GM21447 (cell line): ENCODE data around the gene SGCG.
"Not testable (repeated sequence)": the region's sequence is repeated elsewhere in the genome, so short reads cannot be mapped to it uniquely, and the experiment has no call there.

ENCODE experiments used
- ATAC-seq: cut with Tn5 transposase; IDR thresholded peaks from one replicate; pipeline ENCODE4 v1.9.1; 2021; ENCODE audit not compliant: unreplicated experiment

Gene SGCG, protein sequence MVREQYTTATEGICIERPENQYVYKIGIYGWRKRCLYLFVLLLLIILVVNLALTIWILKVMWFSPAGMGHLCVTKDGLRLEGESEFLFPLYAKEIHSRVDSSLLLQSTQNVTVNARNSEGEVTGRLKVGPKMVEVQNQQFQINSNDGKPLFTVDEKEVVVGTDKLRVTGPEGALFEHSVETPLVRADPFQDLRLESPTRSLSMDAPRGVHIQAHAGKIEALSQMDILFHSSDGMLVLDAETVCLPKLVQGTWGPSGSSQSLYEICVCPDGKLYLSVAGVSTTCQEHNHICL

DNA sequence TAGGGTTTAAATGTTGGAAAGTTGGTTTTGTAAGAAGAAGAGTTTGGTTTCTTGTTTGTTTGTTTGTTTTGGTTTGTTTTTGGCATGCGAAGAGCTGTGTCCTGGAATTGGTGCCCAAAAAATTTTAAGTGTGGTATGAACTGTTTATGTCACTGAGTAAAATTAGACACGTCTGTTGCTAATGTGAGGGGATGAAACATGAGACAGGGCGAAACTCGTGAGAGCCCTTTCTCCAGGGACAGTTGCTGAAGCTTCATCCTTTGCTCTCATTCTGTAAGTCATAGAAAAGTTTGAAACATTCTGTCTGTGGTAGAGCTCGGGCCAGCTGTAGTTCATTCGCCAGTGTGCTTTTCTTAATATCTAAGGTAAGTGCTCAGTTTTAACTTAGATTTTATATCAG is at the start of gene SGCG:
TSS of gene SGCG (plus strand) at position 269 of the 400 bp plus-strand sequence. CDS start 22,716 bp downstream, outside the sequence.
- ATAC-seq = no peak

DNA sequence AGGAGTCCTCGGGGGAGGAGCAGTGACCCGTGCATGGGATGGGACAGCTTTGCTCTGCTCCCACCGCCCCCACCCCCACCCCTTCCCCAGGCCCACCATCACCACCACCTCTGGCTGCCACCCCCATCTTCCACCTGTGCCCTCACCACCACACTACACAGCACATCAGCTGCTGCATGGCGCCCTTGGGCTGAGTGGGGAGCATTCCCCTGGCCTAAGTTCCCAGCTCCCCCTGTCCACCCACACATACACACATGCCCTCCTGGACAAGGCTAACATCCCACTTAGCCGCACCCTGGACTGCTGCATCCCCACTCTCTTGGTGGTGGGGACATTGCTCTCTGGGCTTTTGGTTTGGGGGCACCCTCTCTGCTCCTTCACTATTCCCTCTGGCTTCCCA is 46.2 kb upstream of the SGCG start:
- no peak for ATAC-seq

DNA sequence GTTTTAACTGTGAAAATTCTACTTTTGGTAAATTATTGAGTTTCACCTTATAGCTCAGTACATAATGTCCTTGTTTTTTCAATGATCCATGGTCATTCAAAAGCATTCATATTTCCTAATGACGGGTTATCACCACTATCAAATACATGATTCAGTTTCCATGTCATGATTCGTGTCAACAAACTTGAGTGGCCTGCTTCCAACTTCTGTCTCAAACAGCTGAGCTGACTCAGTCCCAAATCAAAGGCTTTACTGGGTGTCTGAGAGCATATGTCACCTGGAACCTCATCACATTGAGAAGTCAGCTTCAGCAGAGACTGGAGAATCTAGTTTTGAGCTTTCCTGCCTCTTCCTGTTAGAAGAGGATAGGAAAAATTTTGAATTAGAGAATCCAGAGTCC is 40.3 kb upstream of the SGCG start:
- no peak for ATAC-seq

DNA sequence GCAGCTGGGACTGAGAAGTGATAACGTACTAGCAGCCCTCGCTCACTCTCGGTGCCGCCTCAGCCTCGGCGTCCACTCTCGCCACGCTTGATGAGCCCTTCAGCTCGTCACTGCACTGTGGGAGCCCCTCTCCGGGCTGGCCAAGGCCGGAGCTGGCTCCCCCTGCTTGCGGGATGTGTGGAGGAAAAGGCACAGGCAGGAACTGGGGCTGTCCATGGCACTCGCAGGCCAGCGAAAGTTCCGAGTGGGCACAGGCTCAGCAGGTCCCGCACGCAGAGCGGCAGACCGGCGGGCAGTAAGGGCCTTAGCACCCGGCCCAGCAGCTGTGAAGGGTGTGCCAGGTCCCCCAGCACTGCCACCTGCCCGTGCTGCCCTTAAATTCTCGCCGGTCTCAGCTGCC is 38.8 kb upstream of the SGCG start:
- ATAC-seq = no peak

DNA sequence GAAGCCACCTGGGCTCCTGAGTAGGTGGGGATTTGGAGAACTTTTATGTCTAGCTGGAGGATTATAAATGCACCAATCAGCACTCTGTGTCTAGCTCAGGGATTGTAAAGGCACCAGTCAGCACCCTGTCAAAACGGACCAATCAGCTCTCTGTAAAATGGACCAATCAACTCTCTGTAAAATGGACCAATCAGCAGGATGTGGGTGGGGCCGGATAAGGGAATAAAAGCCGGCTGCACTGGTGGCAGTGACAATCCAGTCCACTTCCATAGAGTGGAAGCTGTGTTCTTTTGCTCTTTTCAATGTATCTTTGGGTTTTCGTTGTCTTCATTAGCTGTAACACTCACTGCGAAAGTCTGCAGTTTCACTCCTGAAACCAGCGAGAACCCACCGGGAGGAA is 38.2 kb upstream of the SGCG start:
- not testable (repeated sequence) for ATAC-seq

DNA sequence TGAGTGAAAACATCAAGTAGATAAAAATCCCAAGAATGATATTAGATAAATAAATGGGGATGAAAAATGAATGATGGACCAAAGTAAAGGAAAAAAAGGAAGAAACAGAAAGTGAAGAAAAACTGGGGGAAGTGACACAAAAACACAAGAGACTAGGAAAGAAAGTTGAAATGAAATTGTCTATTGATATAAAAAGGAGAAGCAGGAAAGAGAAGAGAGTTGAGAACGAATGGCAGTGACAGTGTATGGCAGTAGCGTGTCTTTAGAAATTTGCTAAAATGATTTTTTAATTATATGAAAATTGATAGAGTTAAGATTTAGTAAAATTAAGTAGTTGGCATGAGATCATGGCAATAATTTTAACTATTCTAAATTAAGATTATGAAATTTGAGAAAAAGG is 36.3 kb upstream of the SGCG start:
- no peak for ATAC-seq

DNA sequence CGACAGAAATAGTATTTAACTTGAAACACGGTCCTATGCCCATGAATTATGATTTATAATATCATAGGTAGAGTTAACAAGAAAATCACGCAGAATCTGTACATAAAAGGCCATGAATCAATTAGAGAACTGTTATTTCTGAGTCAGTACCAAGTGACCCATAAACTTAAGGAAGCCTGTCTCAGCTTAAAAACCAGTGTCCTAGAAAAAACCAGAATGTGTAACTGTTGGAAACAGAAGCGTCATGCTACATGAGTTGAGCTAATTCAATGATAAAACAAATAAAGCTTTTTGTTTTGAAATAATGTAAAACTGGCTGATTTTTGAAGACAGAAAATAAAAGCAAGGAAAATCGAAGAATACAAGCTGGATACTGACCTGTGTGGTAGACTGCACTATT is 34.8 kb upstream of the SGCG start:
- no peak for ATAC-seq

DNA sequence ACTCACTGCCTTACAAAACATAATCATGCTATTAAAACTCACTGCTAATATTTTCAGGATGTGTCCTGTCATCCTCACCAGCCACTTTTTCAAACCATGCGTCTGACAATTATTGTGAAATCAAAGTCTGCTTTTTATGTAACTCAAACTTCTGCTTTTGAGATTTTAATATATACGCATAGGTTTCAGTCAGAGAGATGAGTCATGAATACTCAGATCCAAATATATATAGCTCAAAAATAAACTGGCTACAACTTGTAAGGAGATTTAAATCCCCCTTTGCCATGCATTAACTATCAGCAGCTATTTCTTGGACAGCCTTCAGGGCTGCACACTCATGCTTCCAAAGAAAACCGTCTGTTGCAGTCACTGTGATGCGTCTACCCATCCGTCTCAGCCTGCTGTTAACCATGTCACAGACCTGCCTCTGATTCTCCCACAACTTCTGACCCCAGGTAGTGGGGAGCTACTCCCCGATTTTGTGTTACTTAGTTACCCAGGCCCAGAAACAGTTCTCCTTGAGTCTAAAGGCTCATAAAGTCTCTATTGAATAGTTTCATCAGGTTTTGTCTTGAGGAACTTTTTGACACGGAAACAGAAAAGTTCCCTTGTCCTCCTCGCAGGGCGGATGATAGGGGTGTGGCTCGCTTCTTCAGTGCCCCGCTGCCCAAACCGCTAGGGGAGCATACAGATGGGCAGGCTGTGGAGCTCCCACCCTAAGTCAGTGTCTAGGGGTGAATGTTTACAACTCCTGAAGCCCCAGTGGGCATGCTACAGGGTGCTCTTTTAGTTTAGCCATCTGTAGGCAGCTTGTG is 33.8 kb upstream of the SGCG start:
- ATAC-seq = no peak

DNA sequence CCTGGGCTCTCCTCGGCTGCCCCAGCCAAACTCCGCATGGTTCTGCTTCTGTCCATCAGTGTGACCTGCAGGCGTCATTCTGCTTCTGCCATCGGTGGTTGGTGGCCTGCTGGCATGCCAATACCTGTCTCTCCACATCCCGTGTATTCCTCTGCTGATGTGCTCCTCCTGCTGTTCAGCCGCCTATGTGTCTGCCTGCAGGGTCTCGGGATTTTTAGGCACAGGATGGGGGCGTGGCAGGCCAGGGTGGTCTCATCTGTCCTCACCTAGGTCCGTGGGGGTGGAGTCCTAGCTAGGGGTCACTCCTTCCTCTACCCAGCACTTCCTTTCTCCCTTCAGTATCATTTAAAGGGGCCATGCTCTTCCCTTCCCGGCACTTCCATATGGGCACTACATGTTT is 33.0 kb upstream of the SGCG start:
- ATAC-seq = no peak

DNA sequence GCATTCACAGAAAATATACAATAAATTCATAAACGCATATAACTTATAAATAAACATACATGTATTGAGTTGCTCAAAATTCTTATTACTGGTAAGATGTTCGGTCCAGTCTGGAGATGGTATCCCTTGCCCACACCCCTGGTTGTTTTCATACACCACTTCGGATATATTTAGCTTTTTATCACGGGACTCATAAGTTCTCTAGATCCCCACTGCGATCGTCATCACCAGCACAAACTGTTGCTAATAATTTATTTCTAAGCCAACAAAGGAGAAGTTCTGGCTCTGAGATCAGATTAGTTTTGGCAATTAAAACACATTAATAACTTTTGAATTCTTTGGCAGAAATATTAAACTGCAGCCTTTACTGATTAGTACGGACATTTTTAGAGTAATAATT is 23.0 kb upstream of the SGCG start:
- no peak for ATAC-seq

DNA sequence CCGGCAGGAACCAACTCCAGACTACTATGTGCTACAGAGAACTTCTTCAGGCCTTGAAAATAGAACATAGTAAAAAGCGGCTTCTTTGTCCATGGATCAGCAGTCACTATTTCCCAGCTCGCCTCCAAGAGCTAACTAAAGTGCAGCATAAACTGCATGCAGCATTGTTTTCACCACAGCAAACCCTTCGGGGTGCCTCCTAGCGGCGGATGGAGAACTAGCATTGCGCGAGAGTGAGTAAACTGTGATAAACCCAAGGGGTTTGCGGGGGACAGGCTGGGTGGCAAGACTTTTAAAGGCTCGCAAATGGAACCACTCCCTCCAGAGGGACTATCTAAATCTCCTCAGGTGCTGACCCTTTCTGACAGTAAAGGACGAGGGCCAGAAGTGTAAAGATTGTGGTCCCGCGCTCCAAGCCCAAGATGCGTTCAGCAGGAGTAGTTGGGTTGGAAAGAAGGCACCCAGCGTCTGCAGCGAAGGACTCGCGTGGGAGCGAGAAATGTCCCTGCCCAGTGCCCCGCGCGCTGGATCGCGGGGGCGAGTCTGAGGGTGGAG is 21.5 kb upstream of the SGCG start:
- no peak for ATAC-seq

DNA sequence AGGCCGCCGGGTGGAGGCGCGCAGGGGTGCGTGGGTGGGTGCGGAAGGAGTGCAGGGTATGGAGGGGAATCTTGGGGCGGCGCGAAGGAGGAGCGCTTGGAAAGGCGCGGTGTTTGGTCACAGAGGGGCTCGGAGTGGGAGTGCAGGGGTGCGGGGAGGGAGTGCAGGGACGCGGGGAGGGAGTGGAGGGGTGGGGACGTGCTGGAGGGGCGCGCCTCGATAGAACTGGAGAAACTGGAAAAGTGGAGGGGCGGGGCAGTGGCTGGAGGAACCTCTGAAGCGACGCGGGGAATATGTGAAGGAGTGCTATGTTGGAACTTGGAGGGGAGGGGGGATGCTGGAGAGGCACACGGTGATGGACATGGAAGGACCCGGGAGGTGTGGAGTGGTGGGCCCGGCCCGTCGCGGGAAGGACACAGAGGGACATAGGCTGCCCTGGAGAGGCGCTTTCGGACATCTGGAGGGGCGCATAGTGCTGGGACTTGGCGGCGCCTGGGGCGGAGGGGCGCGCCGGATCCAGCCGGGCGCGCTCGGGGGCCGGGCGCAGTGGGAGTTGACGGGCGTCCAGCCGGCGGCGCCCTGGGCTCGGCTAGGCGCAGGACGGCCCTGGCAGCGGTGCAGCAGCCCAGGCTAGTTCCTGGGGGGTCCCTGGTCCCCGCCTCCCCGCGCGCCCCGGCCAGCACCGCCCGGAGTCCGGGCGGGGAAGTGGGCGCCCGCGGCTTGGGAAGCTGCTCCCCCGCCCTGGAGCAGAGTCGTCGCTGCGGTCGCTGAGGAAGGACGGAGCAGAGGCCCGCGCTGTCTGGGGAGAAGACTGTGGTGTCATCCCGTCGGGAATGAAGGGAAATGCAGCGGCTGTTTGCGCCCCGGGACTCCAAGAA is 20.8 kb upstream of the SGCG start:
- no peak for ATAC-seq

DNA sequence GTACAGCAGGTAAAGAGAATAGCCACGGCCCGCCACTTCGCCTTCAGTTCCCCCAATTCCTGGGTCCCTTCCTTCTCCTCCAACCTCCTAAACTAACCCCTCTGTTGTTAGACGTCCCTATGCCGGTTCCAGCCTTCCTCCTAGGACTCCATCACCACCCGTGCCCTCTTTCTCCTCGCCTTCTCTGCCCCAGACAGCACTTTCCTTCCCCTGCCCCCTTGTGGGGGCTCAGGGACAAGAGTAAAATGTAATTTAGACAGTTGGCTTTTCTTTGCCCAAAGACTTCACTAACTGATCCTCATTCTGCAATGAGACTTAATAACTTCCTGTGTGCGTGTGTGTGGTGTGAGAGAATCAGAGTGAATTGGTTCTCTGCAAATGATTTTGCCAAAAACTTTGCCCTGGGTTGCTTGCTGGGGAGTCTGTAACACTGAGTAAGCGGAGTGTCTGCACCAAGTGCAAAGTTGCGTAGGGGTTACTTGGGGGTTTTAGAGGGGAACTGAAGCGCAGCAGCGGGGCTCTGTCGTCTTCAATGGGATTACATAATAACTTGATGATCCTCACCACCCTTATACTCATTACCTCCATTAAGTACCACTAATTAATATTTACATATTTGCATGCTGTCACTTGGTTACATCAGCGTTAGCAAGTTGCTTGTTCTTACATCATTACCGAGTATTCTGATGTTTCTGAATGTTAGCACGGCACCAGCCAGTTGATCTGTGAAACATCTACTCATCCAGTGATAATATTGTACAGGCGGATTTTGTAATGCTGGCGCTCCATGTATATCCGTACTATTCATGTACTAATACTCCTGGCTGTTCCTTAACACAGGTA is 19.9 kb upstream of the SGCG start:
- no peak for ATAC-seq

DNA sequence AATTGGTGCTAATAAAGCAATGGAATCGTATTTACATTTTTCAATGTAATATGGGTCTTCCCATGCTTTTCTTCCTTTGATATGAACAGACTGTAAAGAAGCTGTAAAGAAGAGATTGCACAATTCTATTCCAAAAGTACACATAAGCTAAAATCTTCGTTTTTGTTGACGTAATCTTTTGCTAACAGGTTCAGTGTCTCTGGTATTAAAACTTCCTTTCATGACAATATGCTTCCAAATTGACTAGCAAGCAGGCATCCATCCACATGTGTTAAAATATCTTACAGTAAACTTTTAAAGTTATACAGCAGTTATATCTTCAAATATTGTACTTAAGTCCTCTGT is 19.3 kb upstream of the SGCG start:
- no peak for ATAC-seq

DNA sequence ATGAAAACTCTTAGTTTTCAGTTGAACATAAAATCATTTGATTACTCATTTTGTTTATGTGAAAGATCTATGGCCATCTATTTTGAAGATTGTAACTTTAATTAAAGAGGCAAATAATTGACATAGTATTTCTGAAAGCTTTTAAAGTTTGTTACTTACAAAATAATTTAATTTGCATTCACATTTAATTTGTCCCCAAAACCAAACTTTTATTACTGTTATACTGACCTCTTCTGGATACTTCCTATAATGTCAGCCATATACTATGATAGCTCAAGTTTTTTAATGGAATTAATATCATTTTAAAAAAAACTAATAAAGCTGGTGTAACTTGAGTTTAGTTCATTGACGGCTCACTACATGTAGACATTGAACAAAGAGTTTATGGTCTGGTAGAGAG is 4.9 kb upstream of the SGCG start:
- ATAC-seq = no peak

DNA sequence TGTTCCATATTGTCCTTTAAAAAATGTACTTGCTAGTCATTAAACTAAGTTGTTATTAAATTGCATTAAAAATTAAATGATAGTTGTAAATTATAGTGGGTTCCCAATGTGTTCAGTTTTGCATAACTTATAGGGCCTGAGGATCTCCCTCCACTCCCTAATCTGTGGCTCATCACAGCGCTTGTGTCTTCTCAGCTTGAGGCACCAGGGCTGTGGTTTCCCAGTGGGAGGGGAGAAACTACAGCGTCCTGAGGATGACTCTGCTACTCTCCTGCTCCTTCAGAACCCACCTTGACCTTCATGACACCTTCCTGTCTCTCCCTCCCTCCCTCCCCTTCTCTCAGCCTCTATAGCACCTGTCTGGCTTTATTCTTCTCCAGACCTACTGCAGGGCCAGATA is 1.4 kb downstream of the SGCG start:
- ATAC-seq = no peak

DNA sequence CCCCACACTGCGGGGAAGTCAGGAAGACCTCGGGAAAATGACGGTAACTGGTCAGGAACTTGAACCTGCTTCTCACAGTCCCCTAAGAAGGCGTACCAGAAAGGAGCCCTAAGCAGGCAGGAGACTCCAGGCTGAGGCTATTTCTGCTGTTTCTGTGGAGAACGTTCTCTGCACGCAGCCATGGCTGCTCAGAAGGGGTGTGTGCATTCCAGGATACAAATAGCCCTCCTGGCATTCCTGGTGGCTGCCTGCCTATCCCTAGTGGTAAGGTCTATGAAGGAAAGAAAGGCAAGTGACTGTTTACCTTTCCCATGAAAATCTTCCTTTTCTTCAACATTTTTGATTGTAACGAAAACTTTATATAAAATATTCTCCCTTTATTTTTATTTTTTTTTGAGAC is 2.5 kb downstream of the SGCG start:
- ATAC-seq = no peak

DNA sequence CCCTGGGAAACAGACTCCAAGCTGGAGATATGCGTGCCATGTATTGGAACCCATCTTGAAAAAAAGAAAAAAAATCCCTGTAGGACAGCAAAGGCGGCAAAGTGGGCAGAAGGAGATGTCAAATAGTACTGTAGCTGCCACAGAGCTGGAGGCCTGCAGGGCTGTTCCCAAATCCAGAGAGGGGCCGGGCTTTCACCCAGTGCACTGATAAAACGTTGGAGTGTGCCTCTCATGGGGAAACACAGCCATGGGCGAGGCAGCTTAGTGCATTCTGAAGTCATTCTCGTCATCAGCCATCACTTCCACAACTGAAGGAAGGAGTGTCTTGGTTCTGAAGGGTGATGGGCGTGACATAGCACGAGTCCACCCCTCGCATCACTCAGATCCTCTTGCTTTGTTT is 4.8 kb downstream of the SGCG start:
- no peak for ATAC-seq

DNA sequence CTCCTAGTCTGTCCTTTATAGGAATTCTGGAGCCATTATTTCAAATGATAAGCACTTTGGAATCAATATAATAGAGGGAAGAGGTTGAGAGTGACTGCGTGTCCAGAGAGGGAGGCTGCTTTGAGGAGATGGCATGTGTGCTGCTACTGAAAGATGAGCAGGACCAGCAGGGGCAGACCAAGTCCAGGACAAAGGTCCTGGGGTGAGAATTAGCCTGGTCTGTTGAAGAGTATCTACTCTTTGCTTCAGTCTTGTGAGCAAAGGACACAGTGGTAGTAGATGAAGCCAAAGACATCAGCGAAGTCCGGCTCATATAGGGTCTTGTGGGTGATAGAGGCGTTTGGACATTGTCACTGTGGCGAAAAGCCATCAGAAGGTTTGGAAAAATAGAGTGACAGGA is 21.1 kb downstream of the SGCG start:
- no peak for ATAC-seq

DNA sequence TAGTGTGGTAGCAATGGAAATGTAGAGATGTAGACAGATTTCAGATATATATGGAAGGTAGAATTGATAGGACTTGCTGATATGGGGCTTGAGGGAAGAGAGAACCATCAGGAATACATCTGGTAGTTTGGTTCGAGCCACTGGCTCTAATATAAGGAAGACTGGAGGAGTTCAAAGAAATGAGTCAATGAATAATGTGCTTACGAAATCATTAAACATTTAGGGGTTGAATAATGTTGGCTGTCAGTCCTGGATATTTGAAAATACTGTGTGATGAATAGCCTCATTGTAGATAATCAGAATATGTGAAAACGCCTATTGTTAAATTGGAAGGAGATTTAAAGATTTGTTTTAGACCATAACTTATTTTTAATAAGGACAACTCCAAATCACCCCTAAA is 21.6 kb downstream of the SGCG start:
- no peak for ATAC-seq

DNA sequence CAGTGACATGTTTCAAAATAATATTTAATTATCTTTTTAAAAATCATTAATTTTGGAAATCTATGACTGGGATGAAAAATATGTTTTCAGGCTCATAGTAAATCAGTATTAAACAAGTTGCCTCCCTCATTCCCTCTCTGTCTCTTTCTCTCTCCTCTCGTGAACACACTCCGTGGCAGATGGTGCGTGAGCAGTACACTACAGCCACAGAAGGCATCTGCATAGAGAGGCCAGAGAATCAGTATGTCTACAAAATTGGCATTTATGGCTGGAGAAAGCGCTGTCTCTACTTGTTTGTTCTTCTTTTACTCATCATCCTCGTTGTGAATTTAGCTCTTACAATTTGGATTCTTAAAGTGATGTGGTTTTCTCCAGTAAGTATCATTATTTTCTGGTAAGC is 22.7 kb downstream of the SGCG start:
- ATAC-seq = no peak
